Measurements from ENCODE around the gene CHST8. TPM values are rescaled to one million over a fixed set of nuclear protein-coding genes. Genes with fewer than 3 reads are reported as not detected.
"Not testable (repeated sequence)": the region's sequence is repeated elsewhere in the genome, so short reads cannot be mapped to it uniquely, and the experiment has no call there.

Gene CHST8
- total and polyA plus RNA-seq, 12 donors = 0.13 to 0.50 (median 0.22) TPM; not detected in 3

DNA sequence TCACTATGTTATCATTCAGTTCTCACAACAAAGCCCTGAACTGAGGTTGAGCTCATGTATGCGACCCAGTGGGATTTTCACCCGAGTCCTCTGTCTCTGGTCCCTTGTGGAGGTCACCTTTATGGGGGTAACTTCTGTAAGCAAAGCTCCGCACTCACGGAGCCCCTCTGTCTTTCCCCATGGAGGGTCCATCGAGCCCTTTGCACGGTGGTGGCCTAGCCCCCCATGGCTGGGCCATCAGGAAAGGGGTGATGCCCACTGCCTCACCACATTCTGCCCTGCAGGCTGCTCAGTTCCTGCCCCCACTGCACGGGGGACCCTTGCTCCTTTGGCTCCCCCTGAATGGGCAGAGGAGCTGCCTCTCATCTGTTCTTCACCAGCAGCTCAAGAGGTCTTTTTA is 39.6 kb downstream of the CHST8 start:
- Histone ChIP-seq H3K27me3 (peaks cover 0 to 24% (median 7%) of the 10 kb centered on the region in 7 donors), H3K4me1 (no peaks in the 10 kb centered on the region), H3K36me3 (no peaks in the 10 kb centered on the region), H3K27ac (no peak overlapping the region), H3K4me3 (no peak overlapping the region), H3K9me3 (no peaks in the 10 kb centered on the region)
- TF ChIP-seq, protein P1, sequence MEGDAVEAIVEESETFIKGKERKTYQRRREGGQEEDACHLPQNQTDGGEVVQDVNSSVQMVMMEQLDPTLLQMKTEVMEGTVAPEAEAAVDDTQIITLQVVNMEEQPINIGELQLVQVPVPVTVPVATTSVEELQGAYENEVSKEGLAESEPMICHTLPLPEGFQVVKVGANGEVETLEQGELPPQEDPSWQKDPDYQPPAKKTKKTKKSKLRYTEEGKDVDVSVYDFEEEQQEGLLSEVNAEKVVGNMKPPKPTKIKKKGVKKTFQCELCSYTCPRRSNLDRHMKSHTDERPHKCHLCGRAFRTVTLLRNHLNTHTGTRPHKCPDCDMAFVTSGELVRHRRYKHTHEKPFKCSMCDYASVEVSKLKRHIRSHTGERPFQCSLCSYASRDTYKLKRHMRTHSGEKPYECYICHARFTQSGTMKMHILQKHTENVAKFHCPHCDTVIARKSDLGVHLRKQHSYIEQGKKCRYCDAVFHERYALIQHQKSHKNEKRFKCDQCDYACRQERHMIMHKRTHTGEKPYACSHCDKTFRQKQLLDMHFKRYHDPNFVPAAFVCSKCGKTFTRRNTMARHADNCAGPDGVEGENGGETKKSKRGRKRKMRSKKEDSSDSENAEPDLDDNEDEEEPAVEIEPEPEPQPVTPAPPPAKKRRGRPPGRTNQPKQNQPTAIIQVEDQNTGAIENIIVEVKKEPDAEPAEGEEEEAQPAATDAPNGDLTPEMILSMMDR (IDR thresholded peaks at IDR 0.05) = no peak
- DNase-seq (no peak), ATAC-seq (no peak)
- 73 to 80% methylated on average over 7 of the region's 7 CpGs for WGBS, 2 donors
- intact Hi-C loops (cut with DNase I) = no loop called here

DNA sequence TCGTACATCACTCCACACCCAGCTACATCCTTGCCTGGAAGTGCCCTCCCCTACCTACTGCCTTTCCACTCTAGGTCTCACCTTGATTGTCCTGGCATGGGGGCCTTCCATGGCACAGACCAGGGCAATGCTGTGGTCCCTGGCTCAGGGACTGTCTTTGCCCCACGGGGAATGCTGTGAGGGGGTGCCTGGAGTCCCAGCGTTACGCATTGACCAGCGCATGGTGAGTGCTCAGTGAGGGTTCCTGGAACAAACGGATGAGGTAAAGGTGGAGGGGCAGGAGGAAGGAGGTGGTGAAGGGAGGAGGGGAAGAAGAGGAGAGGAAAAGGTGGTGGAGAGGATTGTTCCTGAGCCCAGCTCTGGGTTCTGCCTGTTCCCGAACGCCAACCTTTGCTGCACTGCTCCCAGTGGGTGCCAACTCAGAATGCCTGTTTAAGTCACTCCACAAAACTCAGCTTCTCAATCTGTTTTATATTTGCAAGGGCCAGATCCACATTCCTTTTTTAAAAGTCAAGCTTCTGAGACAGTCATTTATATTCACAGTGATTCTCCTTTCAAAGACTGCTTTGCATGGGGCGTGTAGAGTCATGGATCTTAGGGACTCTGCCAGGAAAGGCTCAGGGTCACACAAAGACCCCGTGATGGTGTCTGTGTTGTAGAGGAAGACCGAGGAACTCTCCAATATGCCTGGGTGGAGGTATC is 40.8 kb downstream of the CHST8 start:
- H3K9me3 ChIP-seq = no peaks in the 10 kb centered on the region
- peaks cover 0 to 24% (median 11%) of the 10 kb centered on the region in 7 donors for H3K27me3 ChIP-seq
- TF ChIP-seq, protein P1 (IDR thresholded peaks at IDR 0.05) = no peak
- ATAC-seq (no peak), DNase-seq (no peak)
- no peaks in the 10 kb centered on the region for H3K36me3 ChIP-seq
- no peak overlapping the region for H3K4me3 ChIP-seq
- no peaks in the 10 kb centered on the region for H3K4me1 ChIP-seq
- H3K27ac ChIP-seq = no peak overlapping the region
- 69 to 73% methylated on average over 11 of the region's 11 CpGs for WGBS, 2 donors
- intact Hi-C loops (cut with DNase I) = no loop called here

DNA sequence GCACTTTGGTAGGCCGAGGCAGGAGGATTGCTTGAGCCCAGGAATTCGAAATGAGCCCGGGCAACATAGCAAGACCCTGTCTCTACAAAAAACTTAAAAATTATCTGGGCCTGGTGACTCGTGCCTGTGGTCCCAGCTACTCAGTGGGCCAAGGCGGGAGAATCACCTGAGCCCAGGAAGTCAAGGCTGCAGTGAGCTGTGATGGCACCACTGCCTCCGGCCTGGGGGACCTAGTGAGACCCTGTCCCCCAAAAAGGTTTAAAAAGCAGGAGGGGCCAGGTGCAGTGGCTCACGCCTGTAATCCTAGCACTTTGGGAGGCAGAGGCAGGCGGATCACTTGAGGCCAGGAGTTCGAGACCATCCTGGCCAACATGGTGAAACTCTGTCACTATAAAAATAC is 41.6 kb downstream of the CHST8 start:
- ATAC-seq; H3K27ac ChIP-seq; intact Hi-C loops (cut with DNase I); H3K9me3 ChIP-seq; H3K4me1 ChIP-seq; H3K36me3 ChIP-seq; DNase-seq; H3K4me3 ChIP-seq: not testable (repeated sequence)
- H3K27me3 ChIP-seq = peaks cover 0 to 19% (median 7%) of the 10 kb centered on the region in 7 donors
- 84 to 86% methylated on average over 9 of the region's 9 CpGs for WGBS, 2 donors

DNA sequence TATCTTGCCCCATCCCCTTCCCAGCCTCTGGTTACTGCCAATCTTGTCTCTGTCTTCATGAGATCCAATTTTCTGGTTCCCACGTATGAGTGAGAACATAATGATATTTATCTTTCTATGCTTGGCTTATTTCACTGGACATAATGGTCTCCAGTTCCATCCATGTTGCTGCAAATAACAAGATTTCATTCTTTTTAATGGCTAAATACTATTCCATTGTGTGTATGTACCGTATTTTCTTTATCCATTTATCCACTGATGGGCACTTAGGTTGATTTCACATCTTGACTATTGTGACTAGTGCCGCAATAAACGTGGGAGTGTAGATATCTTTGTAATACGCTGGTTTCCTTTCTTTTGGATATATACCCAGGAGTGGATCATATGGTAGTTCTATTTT is 43.0 kb downstream of the CHST8 start:
- Histone ChIP-seq H3K27ac (no peak overlapping the region), H3K4me3 (no peak overlapping the region), H3K27me3 (peaks cover 0 to 14% (median 4%) of the 10 kb centered on the region in 7 donors), H3K36me3 (no peaks in the 10 kb centered on the region), H3K4me1 (no peaks in the 10 kb centered on the region), H3K9me3 (no peaks in the 10 kb centered on the region)
- WGBS, 2 donors = 85 to 89% methylated on average over 5 of the region's 5 CpGs
- intact Hi-C loops (cut with DNase I) = no loop called here
- no peak for DNase-seq
- ATAC-seq = no peak
- TF ChIP-seq, protein P1 (IDR thresholded peaks at IDR 0.05) = no peak

Data from heart right ventricle (tissue), 16 donors.